Measurements from ENCODE around the gene MED22.

Gene MED22

DNA sequence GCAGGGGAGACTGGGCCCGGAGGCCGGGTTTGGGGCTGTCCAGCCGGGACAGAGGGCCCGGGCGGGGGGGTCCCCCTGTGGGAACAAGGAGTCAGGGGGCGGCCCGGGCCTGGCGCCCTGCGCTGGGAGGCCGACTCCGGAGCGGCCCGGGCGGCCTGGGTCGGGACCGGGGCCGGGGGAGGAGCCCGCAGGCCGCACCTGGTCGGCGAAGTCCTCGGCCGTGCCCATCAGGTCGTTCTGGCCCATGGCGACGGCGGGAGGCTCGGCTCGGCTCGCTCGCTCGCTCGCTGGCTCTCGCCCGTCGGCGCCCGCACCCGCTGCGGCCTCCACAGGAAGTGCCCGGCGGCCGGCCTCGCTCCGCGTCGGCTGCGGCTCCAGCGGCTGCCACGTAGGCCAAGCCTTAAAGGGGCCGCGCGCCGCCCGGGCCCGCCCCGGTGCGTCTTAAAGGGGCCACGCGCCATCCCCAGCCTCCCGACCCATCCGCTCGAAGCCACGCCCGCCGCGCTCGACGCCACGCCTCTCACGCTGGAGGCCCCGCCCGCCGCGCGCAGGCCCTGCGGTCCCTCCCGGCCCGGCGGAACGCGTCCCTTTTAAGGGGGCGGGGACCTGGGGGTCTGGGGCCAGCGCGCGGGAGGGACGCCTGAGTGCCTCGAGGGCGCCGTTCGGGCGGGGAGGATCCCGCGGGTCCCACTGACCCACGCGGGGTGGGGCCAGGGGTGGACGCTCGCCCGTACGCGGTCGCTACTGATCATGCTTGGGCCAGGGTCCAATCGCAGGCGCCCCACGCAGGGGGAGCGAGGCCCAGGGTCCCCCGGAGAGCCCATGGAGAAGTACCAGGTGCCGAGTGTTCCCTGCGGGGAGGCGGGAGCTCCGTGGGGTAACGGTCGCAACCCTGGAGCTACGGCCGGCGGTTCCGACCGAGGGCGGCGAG, 28.1 kb upstream of the MED22 start, which contains the start of the genes STKLD1 and SURF4:
Gene STKLD1 (plus strand): TSS at position 643 of the 931 bp plus-strand sequence. CDS start 108 bp downstream, at position 751.
Gene SURF4 (minus strand): TSS at position 337 of the 931 bp plus-strand sequence. CDS start 91 bp downstream, at position 246.
- DNase-seq (ENCODE audit: low read depth) = peak; percentile 98
- H3K4me3 ChIP-seq (ENCODE audit: low read depth, low read length) = peak within 1 kb of the TSS; percentile 83
- TF ChIP-seq, protein P1, sequence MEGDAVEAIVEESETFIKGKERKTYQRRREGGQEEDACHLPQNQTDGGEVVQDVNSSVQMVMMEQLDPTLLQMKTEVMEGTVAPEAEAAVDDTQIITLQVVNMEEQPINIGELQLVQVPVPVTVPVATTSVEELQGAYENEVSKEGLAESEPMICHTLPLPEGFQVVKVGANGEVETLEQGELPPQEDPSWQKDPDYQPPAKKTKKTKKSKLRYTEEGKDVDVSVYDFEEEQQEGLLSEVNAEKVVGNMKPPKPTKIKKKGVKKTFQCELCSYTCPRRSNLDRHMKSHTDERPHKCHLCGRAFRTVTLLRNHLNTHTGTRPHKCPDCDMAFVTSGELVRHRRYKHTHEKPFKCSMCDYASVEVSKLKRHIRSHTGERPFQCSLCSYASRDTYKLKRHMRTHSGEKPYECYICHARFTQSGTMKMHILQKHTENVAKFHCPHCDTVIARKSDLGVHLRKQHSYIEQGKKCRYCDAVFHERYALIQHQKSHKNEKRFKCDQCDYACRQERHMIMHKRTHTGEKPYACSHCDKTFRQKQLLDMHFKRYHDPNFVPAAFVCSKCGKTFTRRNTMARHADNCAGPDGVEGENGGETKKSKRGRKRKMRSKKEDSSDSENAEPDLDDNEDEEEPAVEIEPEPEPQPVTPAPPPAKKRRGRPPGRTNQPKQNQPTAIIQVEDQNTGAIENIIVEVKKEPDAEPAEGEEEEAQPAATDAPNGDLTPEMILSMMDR (conservative IDR thresholded peaks at IDR 0.05; ENCODE audit: low read depth, low read length) = no peak

- H3K4me3 ChIP-seq (ENCODE audit: low read depth, low read length) = peak overlapping the region; percentile 83
- peak; percentile 51 for DNase-seq (ENCODE audit: low read depth)
- TF ChIP-seq, protein P1 (conservative IDR thresholded peaks at IDR 0.05; ENCODE audit: low read depth, low read length) = no peak
Observed at GRCh38 chr9:133375116-133375723, 27.3 kb upstream of the MED22 start.

GRCh38 chr9:133374612-133375115, 26.7 kb upstream of the MED22 start:
- peak overlapping the region; percentile 83 for H3K4me3 ChIP-seq (ENCODE audit: low read depth, low read length)
- peak; percentile 72 for DNase-seq (ENCODE audit: low read depth)
- TF ChIP-seq, protein P1 (conservative IDR thresholded peaks at IDR 0.05; ENCODE audit: low read depth, low read length) = no peak

DNA sequence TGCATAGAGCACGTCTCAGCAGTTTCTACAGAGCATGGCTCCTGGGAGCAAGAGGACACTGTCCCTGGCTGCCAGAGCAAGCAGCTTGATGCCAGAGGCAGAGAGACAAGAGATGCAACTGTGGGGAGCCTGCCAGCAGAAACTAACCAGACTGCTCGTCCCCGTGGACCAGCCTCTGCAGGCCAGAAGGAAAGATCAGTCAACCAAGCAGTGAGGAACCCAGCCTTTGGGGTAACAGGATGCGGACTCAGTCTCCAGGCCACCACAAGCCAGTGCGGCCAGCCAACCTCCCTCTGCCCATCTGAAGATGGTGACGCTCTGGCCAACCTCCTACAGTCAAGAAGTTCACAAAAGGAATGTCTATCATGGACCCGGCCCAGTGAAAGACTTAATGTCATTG, 24.2 kb upstream of the MED22 start:
- TF ChIP-seq, protein P1 (conservative IDR thresholded peaks at IDR 0.05; ENCODE audit: low read depth, low read length) = no peak
- DNase-seq (ENCODE audit: low read depth) = no peak
- no peak overlapping the region for H3K4me3 ChIP-seq (ENCODE audit: low read depth, low read length)

DNA sequence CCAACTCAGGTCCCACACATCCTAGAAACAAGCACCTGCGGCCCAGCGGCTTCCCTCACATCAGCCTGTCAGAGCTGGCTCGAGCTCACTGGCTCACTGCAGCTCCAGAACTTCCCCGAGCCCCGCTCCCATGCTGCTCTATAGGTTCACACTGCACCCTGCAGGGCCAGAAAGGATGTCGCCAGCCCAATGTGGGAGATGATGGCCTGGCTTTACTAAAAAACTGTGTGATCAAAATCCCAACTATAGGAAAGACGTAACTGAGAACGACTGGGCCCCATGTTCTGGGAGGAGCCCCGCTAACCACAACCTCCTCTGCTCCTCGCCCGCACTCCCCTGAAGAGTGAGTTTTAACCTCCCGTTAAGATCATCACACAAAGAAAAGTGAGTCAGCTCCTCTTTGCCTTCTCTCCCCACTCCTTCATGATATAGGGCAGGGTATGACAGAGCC, 23.4 kb upstream of the MED22 start:
- DNase-seq (ENCODE audit: low read depth) = peak; percentile 58
- TF ChIP-seq, protein P1 (conservative IDR thresholded peaks at IDR 0.05; ENCODE audit: low read depth, low read length) = peak; percentile 23
- H3K4me3 ChIP-seq (ENCODE audit: low read depth, low read length) = no peak overlapping the region

DNA sequence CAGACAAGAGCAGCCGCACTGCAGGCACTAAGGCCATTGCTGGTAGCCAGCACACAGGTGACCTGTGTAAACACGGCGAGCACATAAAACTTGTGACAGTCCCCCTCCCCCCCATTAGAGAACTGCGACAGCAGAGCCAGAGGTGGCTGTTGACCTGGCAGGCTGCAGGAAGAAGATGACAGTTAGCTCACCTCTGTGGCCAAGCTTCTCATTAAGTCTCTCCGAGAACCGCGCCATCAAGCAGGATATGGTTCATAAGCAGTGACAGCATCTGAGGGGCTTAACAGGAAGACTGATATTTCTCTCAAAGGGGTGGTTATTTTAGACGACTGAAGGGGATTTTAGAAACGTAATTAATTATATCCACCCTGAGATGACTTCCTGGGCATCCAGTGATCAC, 22.8 kb upstream of the MED22 start:
- H3K4me3 ChIP-seq (ENCODE audit: low read depth, low read length) = no peak overlapping the region
- no peak for DNase-seq (ENCODE audit: low read depth)

More for the DNA sequence above, 22.8 kb upstream of the MED22 start:
- TF ChIP-seq, protein P1 (conservative IDR thresholded peaks at IDR 0.05; ENCODE audit: low read depth, low read length) = no peak

Data from choroid plexus epithelial cell (primary cell).